NCI-H345 (cell line): ENCODE data around the gene TMEM179.

ENCODE experiments used
- DNase-seq: peaks from one replicate; lab custom pipeline; 2025; lab: John Stamatoyannopoulos, UW

The TMEM179 gene

GRCh38 chr14:104544362-104544961 lies 60.1 kb downstream of the TMEM179 start:
- DNase-seq, result no peak

- no peak for DNase-seq
Observed at GRCh38 chr14:104542871-104543830, 61.4 kb downstream of the TMEM179 start.

GRCh38 chr14:104541905-104542465 lies 62.6 kb downstream of the TMEM179 start:
- no peak for DNase-seq
